HT1080 (cell line): Measurements from ENCODE around the gene KRTAP15-1. TPM values are rescaled to one million over a fixed set of nuclear protein-coding genes. Genes with fewer than 3 reads are reported as not detected.

ENCODE experiments used
- DNase-seq: peaks from one replicate; pipeline ENCODE4 v3.0.0-alpha.2; 2015; ENCODE audit warnings: low read depth
- polyA plus RNA-seq, 2 experiments: library from polyadenylated mRNA; depleted of rRNA; stranded (reverse); fragments of >200 nt; gene quantifications; 2 replicates each; pipeline ENCODE4 v1.2.3, GENCODE V29; 2015
- total RNA-seq: library from RNA; depleted of rRNA; stranded (reverse); fragments of >200 nt; shearing (Covaris generic); gene quantifications from 2 replicates; pipeline ENCODE4 v1.2.3, GENCODE V29; 2014; rRNA removed

KRTAP15-1 gene, protein sequence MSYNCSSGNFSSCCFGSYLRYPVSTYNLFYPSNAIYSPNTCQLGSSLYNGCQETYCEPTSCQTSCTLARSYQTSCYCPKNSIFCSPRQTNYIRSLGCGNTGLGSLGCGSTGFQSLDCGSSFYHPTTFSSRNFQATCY
- total RNA-seq: not detected in 2 replicates
- polyA plus RNA-seq (2015; cell fraction: cytosol; rRNA removed): not detected in 2 replicates
- polyA plus RNA-seq (2015; cell fraction: nucleus; rRNA removed): not detected in 2 replicates

- no peak for DNase-seq
Measured at GRCh38 chr21:30439975-30440374, at the start of gene KRTAP15-1. KRTAP15-1 (plus strand) TSS chr21:30440275; CDS start chr21:30440328, 53 bp downstream.

- no peak for DNase-seq
Measured at GRCh38 chr21:30391492-30392025, 48.5 kb upstream of the KRTAP15-1 start.

DNA sequence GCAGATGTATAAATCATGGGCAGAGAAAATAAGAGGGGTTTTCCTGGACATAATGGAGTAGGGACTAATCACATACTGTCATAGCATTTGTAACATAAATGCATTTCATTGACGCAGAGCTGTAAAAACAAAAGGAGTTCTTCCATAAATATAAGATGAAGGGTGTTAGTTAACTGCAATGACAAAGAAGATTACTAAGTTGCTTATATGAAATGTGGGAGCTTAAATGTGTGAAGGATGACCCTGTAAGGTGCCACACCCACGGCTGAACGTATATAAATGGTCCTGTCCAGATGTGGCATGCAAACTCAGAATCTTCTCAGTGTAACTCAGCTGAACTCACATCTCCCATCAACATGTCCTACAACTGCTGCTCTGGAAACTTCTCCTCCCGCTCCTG, 44.3 kb upstream of the KRTAP15-1 start, which contains the start of gene KRTAP13-1:
TSS of gene KRTAP13-1 (plus strand) at position 301 of the 400 bp plus-strand sequence. CDS start at position 357, 56 bp downstream.
- no peak for DNase-seq

DNA sequence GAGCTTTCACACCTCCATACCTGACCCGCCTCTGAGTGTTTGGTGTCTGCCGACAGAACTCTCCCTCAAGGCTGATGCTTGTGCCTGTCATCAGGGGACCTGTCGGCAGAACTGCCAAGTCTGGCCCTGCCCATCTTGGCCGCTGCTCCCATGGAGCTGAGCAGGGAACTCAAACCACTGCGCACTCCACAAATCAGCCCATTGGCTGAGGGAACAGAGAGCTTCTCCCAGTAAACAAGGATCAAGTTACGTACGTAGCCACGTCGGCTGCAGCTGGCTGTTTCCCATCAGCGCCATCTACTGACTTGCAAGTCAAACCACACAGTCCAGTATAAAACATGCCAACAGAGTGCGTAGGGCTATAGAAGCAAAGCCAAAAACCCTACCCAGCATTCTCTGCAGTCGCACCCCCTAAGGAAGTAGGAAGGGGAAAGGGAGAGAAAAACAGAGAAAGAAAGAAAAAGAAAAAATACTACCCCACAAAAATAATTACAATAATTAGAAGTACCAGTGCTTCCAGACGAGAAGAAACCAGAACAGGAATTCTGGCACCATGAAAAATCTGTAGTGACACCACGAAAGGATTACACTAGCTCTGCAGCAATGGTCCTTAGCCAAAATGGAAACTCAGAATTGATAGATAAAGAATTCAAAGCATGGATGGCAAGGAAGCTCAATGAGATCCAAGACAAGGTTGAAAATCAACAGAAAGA, 31.1 kb upstream of the KRTAP15-1 start:
- peak; percentile 81 for DNase-seq

- no peak for DNase-seq
Measured at GRCh38 chr21:30415993-30416392, 24.1 kb upstream of the KRTAP15-1 start.

DNA sequence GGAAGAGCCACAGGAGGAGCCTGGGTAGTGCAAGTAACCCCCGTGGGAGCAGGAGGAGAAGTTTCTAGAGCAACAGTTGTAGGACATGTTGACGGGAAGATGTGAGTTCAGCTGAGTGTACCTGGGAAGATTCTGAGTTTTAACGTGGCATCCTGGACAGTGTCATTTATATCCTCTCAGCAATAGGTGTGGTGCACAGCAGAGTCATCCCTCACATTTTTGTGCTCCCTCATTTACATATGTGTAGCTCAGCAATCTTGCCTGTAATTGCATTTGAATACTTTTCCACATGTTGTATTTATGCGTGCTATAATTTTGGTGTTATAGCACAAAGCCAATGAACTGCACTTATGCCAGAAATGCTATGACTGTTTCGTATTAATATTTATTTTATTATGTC, 14.2 kb upstream of the KRTAP15-1 start, which contains the start of gene KRTAP13-3:
TSS of gene KRTAP13-3 (minus strand) at position 101 of the 400 bp plus-strand sequence. CDS start at position 87, 14 bp downstream.
- no peak for DNase-seq

GRCh38 chr21:30426731-30427130, 13.3 kb upstream of the KRTAP15-1 start:
- DNase-seq: no peak

- no peak for DNase-seq
Measured at GRCh38 chr21:30430170-30430655, 9.9 kb upstream of the KRTAP15-1 start, which contains the start of gene KRTAP13-4. KRTAP13-4 (plus strand) TSS chr21:30430220; CDS start chr21:30430276, 56 bp downstream.

DNA sequence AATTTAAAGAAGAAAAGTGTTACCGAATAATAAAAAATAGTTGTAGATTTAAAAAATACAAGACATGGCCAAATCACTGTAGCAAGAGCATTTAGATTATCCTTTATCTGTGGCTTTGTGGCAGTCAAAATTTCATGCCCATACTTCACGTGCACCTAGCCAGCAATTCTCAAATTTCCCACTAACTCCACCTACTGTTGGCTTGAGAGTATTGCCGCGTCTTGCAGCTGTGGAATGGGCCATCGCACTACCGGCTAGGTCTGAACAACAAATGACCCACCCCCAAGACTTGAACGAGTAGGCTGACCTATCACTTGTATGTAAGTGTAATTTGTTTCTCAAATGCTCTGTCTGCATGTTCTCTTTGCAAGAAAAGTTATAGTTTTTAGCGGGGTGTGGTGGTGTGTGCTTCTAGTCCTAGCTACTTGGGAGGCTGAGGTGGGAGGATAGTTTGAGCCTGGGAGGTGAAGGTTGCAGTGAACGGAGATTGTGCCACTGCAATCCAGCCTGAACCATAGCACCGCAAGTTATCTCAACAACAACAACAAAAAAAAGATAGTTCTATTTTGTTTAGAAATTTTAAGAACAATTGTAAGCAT, 5.9 kb upstream of the KRTAP15-1 start:
- peak; percentile 39 for DNase-seq

GRCh38 chr21:30437010-30437565, 3.0 kb upstream of the KRTAP15-1 start:
- no peak for DNase-seq

GRCh38 chr21:30443226-30443625, 3.2 kb downstream of the KRTAP15-1 start:
- no peak for DNase-seq

- no peak for DNase-seq
Measured at GRCh38 chr21:30444204-30444603, 4.1 kb downstream of the KRTAP15-1 start.

GRCh38 chr21:30447056-30447455, 7.0 kb downstream of the KRTAP15-1 start:
- peak; percentile 1 for DNase-seq

GRCh38 chr21:30448514-30448913, 8.4 kb downstream of the KRTAP15-1 start:
- DNase-seq: no peak

- peak; percentile 36 for DNase-seq
Measured at GRCh38 chr21:30463713-30464112, 23.6 kb downstream of the KRTAP15-1 start.

GRCh38 chr21:30468900-30469714, 29.0 kb downstream of the KRTAP15-1 start:
- DNase-seq: no peak

DNA sequence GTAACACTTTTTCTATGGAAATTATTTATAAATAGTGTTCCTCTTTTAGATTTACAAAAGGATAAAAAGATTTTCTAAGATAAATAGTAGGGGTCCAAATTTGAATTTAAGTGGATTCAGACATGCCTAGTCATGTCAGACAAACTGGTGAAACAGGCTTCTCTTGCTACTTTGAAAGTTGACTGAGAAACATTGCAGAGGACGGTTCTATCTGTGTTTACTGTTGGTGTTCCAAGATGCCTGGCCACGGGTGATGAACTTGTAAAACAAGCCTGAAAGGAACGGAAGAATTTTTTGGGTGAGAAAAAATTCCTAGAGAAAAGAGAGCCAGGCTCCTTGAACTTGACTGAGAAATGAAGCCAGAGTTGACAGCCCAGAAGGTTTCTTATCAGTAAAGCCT, 37.9 kb downstream of the KRTAP15-1 start:
- no peak for DNase-seq

DNA sequence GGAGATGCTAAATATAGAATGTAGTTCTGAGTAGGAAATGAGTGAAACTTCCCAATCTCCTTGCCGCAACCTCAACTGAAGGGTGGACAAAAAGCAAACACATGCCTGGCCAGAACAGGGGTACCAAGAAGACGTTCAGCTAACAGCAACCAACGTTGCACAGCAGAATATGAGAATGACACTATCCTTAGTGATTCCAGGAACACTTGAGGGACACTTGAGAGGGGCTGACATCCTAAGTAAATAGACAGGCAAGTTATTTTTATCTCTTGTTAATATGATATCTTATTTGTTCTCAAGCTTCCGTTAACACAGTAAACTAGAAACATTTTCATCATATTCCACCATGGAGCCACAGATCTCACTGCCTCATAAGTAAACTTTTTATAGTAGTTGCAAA, 39.2 kb downstream of the KRTAP15-1 start:
- no peak for DNase-seq

DNA sequence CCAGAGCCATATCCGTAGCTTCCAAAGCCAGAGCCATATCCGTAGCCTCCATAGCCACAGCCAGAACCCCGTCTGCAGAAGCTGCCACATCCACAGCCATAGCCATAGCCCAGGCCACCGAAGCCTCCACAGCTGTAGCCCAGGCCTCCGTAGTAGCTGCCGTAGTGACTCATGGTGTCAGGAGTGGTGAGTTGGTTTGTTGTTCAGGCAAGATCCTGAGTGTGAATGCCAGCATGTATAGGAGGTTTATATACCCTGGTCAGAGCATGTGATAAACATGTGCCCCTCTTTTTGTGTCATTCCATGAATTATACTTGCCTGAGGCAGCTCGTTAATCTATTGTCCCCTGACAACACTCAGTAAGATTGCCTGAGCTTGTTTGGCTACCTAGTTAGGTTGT, 40.1 kb downstream of the KRTAP15-1 start, which contains the start of gene KRTAP19-1:
TSS of gene KRTAP19-1 (minus strand) at position 223 of the 400 bp plus-strand sequence. CDS start at position 173, 50 bp downstream.
- peak; percentile 37 for DNase-seq

DNA sequence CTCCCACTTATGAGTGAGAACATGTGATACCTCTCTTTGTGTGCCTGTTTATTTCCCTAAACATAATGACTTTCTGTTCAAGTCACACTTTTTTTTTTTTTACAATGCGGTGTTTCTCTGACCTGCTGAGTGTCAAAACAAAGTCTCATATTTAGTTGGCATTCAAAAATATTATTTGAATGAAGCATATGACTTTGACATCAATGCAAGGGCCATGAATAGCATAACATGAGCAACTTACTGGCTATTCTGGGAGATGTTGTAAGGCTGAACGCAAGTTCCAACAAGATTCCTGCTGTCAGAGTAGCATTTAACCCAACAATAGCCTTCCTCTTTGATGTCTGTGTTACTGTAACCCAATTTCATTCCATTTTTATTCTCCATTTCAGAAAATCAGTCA, 42.1 kb downstream of the KRTAP15-1 start:
- DNase-seq: no peak
